MM.1S (cell line): ENCODE measurements around the gene SUZ12.

Experiments
- CTCF ChIP-seq: fragments of 300-600 bp; sonication (generic); IDR thresholded peaks from 2 replicates; pipeline ENCODE4 v1.5.1; 2016; ENCODE audit warnings: antibody characterized with exemption, low read length, mixed read lengths
- EZH2phosphoT487 ChIP-seq: fragments of 300-600 bp; sonication (generic); IDR thresholded peaks from 2 replicates; pipeline ENCODE4 v1.6.1; 2018; ENCODE audit warnings: antibody characterized with exemption, low read length

GRCh38 chr17:31967648-31968047 is 30.8 kb downstream of the SUZ12 start:
- TF ChIP-seq CTCF = no peak
- no peak for TF ChIP-seq EZH2phosphoT487
